SK-N-SH treated with all-trans-retinoic acid at 6 μM for 48 hours (cell line): ENCODE results near the gene ATG16L1.

Experiments
- CSDC2 ChIP-seq: fragments of 250-450 bp; sonication (Bioruptor Pico); IDR thresholded peaks from 2 replicates; pipeline ENCODE4 v1.5.0; 2020; ENCODE audit warnings: mild to moderate bottlenecking, moderate library complexity
- RARB ChIP-seq: fragments of 250-450 bp; sonication (Bioruptor Pico); IDR thresholded peaks from 2 replicates; pipeline ENCODE4 v1.8.0; 2021; ENCODE audit warnings: mild to moderate bottlenecking, moderate library complexity
- TCF4 ChIP-seq: fragments of 250-450 bp; sonication (Bioruptor Pico); IDR thresholded peaks from 2 replicates; pipeline ENCODE4 v1.8.0; 2021; ENCODE audit warnings: mild to moderate bottlenecking, moderate library complexity, borderline replicate concordance
- TOX ChIP-seq: fragments of 250-450 bp; sonication (Bioruptor Pico); IDR thresholded peaks from 2 replicates; pipeline ENCODE4 v1.8.0; 2021; ENCODE audit warnings: mild to moderate bottlenecking, moderate library complexity, borderline replicate concordance
- ZFP30 ChIP-seq: fragments of 450-650 bp; formaldehyde crosslinking; IDR thresholded peaks from 2 replicates; pipeline ENCODE4 v1.5.0; 2022; ENCODE audit warnings: mild to moderate bottlenecking, moderate library complexity
- ZNF70 ChIP-seq: fragments of 450-650 bp; formaldehyde crosslinking; IDR thresholded peaks from 2 replicates; pipeline ENCODE4 v1.5.0; 2020; ENCODE audit warnings: mild to moderate bottlenecking, moderate library complexity
- ZNF8 ChIP-seq: fragments of 450-650 bp; formaldehyde crosslinking; IDR thresholded peaks from 2 replicates; pipeline ENCODE4 v1.5.0; 2020; ENCODE audit warnings: mild to moderate bottlenecking, moderate library complexity
- TF ChIP-seq, protein P1 (sequence below): fragments of 250-450 bp; sonication (Bioruptor Pico); IDR thresholded peaks from 2 replicates; pipeline ENCODE4 v1.8.0; 2020; ENCODE audit warnings: mild to moderate bottlenecking, moderate library complexity, borderline replicate concordance
- TF ChIP-seq, protein P2 (sequence below): fragments of 250-450 bp; sonication (Bioruptor Pico); IDR thresholded peaks from 2 replicates; pipeline ENCODE4 v1.5.1; 2020; ENCODE audit warnings: low read depth, mild to moderate bottlenecking, moderate library complexity

DNA sequence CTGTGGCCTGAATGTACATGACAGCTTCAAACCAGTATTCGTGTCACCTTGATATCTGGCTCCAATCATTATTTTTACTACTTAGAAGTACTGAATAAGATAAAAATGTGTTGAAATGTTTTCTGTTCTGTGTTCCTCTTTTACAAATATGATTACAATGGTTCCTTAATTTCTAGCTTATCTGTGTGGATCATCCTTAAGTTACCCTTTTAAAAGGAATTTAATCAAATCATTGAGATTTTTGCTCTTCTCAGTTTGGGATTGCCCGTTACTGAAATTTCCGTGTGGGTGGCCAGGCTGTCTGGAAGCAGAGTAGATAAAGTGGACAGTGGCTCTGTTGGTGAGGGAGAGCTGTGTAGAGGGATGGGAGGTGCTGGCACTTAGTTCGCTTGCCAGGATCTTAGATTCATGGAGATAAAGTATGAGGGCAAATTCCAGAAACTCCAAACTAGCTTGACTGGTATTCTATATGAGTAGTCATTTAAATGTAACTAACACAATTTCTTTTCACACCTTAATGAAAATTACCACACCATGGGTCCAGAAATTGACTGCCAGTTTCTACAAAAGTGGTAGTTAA lies 28.7 kb downstream of the ATG16L1 start:
- TF ChIP-seq, protein P1, sequence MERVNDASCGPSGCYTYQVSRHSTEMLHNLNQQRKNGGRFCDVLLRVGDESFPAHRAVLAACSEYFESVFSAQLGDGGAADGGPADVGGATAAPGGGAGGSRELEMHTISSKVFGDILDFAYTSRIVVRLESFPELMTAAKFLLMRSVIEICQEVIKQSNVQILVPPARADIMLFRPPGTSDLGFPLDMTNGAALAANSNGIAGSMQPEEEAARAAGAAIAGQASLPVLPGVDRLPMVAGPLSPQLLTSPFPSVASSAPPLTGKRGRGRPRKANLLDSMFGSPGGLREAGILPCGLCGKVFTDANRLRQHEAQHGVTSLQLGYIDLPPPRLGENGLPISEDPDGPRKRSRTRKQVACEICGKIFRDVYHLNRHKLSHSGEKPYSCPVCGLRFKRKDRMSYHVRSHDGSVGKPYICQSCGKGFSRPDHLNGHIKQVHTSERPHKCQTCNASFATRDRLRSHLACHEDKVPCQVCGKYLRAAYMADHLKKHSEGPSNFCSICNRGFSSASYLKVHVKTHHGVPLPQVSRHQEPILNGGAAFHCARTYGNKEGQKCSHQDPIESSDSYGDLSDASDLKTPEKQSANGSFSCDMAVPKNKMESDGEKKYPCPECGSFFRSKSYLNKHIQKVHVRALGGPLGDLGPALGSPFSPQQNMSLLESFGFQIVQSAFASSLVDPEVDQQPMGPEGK (CRISPR knock-in tag) = no peak
- TF ChIP-seq ZNF70 (CRISPR knock-in tag) (no peak), CSDC2 (no peak), TOX (CRISPR knock-in tag) (no peak), RARB (CRISPR knock-in tag) (no peak), ZNF8 (CRISPR knock-in tag) (no peak), TCF4 (CRISPR knock-in tag) (peak; percentile 64; the same call in 1 of the 2 replicates), ZFP30 (CRISPR knock-in tag) (no peak)
- TF ChIP-seq, protein P2, sequence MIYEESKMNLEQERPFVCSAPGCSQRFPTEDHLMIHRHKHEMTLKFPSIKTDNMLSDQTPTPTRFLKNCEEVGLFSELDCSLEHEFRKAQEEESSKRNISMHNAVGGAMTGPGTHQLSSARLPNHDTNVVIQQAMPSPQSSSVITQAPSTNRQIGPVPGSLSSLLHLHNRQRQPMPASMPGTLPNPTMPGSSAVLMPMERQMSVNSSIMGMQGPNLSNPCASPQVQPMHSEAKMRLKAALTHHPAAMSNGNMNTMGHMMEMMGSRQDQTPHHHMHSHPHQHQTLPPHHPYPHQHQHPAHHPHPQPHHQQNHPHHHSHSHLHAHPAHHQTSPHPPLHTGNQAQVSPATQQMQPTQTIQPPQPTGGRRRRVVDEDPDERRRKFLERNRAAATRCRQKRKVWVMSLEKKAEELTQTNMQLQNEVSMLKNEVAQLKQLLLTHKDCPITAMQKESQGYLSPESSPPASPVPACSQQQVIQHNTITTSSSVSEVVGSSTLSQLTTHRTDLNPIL (CRISPR knock-in tag) = no peak
